Epidermal melanocyte (primary cell): ENCODE results near the gene DYNLT5.
"Not testable (repeated sequence)": the region's sequence is repeated elsewhere in the genome, so short reads cannot be mapped to it uniquely, and the experiment has no call there.

Experiments used
- DNase-seq: peaks from one replicate; pipeline ENCODE4 v3.0.0; 2011; ENCODE audit warnings: low spot score; ENCODE audit not compliant: insufficient read length

The DYNLT5 gene

GRCh38 chr1:66788231-66788939, 36.1 kb downstream of the DYNLT5 start:
- no peak for DNase-seq

- no peak for DNase-seq
These were observed 39.7 kb downstream of the DYNLT5 start for GRCh38 chr1:66791621-66792610.

GRCh38 chr1:66795839-66796238, 43.6 kb downstream of the DYNLT5 start:
- not testable (repeated sequence) for DNase-seq

- DNase-seq, result no peak
These were observed 57.0 kb downstream of the DYNLT5 start for GRCh38 chr1:66809245-66809644.

- DNase-seq, result no peak
These were observed 57.6 kb downstream of the DYNLT5 start for GRCh38 chr1:66809736-66810326.

GRCh38 chr1:66824771-66825170, 72.5 kb downstream of the DYNLT5 start:
- no peak for DNase-seq
